DMS53 treated with DMSO at 0.1 percent for 48 hours (cell line): ENCODE measurements around the gene PAQR8.

Experiments
- DNase-seq: peaks from one replicate; lab custom pipeline; 2025; ENCODE audit not compliant: unreplicated experiment; lab: John Stamatoyannopoulos, UW

Gene PAQR8

DNA sequence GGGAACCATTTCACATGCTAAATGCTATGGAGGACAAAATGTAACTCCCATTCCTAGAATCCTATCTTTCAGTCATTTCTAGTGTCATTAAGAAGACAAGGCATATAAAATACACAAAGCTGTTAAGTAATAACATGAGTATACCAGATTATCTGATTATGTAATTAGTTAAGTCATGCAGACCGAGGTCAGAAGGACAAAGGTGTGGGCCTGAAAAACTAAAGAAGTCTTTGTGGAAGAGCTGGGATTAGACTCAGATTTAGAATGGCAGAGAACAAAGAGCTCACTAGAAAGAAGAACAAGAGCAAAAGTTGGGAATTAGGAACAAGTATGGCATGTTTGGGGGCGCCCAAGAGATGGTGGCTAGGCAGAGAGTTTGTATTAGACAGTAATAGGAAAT is 95.1 kb downstream of the PAQR8 start:
- no peak for DNase-seq
